ENCODE measurements around the gene PTPRM.

DNA sequence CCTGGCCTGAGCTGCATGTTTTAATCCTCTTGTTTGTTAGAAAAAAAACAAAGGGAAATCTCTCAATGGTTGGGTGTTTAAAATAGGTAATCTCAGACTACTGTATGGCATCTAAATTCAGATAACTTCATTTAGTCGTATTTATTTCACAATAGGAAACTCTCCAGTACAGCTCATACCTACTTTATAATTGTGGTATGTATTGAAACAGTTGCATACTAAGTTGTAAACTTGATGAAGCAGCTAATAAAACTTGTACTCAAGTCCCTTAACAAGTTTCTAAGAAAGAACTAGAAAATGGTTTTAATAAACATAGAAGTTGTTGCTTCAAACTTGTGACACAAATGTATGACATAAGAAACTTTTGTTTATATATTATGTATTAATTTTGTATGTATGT, 334.5 kb downstream of the PTPRM start:
- no peak for TF ChIP-seq MAX (IDR thresholded peaks at IDR 0.05)
- no peak for TF ChIP-seq MAFK (IDR thresholded peaks at IDR 0.05; ENCODE audit: partially characterized antibody)
- TF ChIP-seq, protein P1, sequence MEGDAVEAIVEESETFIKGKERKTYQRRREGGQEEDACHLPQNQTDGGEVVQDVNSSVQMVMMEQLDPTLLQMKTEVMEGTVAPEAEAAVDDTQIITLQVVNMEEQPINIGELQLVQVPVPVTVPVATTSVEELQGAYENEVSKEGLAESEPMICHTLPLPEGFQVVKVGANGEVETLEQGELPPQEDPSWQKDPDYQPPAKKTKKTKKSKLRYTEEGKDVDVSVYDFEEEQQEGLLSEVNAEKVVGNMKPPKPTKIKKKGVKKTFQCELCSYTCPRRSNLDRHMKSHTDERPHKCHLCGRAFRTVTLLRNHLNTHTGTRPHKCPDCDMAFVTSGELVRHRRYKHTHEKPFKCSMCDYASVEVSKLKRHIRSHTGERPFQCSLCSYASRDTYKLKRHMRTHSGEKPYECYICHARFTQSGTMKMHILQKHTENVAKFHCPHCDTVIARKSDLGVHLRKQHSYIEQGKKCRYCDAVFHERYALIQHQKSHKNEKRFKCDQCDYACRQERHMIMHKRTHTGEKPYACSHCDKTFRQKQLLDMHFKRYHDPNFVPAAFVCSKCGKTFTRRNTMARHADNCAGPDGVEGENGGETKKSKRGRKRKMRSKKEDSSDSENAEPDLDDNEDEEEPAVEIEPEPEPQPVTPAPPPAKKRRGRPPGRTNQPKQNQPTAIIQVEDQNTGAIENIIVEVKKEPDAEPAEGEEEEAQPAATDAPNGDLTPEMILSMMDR (IDR thresholded peaks at IDR 0.05) = no peak
- TF ChIP-seq CEBPB (IDR thresholded peaks at IDR 0.05) = no peak
- TF ChIP-seq RCOR1 (IDR thresholded peaks at IDR 0.05; ENCODE audit: low read depth, low read length) = no peak
- TF ChIP-seq POLR2A (IDR thresholded peaks at IDR 0.05; ENCODE audit: low read length) = no peak
- no peak for TF ChIP-seq CBX2 (IDR thresholded peaks at IDR 0.05; ENCODE audit: borderline replicate concordance, low read depth)
- TF ChIP-seq JUN (IDR thresholded peaks at IDR 0.05) = no peak
- no peak for TF ChIP-seq REST (IDR thresholded peaks at IDR 0.05)
- TF ChIP-seq EP300 (IDR thresholded peaks at IDR 0.05) = no peak
